ENCODE measurements around the gene SYNC. TPM values are rescaled to one million over a fixed set of nuclear protein-coding genes. Genes with fewer than 3 reads are reported as not detected.

SYNC gene
- total RNA-seq, 4 donors from 2014 or later = 2.9 to 31.7 (median 9.1) TPM

DNA sequence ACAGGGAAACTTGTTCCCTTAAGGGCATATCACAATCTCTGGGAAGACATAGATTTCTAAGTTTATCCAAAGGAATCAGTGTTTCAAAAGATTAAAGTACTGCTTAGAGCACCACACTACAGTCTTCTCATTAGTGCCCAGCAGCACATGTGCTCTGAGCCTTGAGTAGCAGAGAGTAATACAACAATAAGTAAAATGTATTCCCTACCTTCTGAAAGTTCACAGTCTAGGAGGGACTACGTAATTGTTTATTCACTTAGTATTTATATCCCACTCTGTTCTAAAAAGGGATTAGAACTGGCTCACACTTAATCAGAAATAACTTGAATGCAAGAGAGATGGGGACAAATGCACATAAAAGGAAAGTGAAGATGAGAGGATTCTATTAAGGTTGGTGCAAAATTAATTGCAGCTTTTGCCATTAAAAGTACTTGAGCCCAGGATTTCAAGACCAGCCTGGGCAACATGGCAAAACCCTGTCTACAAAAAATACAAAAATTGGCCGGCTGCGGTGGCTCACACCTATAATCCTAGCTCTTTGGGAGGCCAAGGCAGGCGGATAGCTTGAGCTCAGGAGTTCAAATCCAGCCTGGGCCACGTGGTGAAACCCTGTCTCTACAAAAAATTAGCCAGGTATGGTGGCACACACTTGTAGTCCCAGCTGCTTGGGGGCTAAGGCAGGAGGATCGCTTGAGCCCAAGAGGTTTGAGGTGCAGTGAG, 9.0 kb downstream of the SYNC start:
- H3K36me3 ChIP-seq = peaks cover 0 to 6% (median 0%) of the 10 kb centered on the region in 3 donors
- no peaks in the 10 kb centered on the region for H3K9me3 ChIP-seq
- WGBS, 2 donors = 80 to 85% methylated on average over 6 of the region's 6 CpGs
- peak overlapping the region in 3 of 4 donors; percentile 54 to 78 (median 70) for H3K27ac ChIP-seq
- TF ChIP-seq POLR2A (IDR thresholded peaks at IDR 0.05) (no peak), CTCF (IDR thresholded peaks at IDR 0.05) (no peak)
- no peaks in the 10 kb centered on the region for H3K27me3 ChIP-seq
- H3K4me1 ChIP-seq = peaks cover 0 to 36% (median 25%) of the 10 kb centered on the region in 3 donors
- intact Hi-C loops (cut with DNase I) = no loop called here
- H3K4me3 ChIP-seq = no peak overlapping the region
- DNase-seq = no peak

DNA sequence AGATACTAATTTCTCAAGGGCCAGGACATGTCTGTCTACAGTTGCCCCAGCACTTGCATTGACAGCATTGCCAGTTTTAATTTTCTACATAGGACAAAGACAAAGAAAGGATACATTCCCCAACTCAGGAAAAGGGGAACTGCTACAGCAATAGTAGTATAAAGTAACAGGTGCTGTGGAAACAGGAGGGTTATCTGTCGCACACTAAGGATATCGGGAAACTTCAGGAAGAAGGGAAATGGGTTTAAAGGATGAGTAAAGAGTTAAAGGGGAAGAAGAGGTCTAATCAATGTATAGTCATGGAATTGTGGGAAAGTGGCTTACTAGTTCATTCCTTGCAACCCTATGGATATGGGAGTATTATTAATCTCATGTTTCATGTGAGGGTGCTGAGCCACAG, 16.2 kb downstream of the SYNC start:
- no peak for DNase-seq
- peaks cover 0 to 57% (median 10%) of the 10 kb centered on the region in 3 donors for H3K36me3 ChIP-seq
- H3K27ac ChIP-seq = peak overlapping the region in 3 of 4 donors; percentile 75 to 82 (median 80)
- intact Hi-C loops (cut with DNase I) = no loop called here
- no peaks in the 10 kb centered on the region for H3K27me3 ChIP-seq
- no peaks in the 10 kb centered on the region for H3K9me3 ChIP-seq
- 90 to 100% methylated on average over 2 of the region's 2 CpGs for WGBS, 2 donors
- TF ChIP-seq CTCF (IDR thresholded peaks at IDR 0.05) (no peak), POLR2A (IDR thresholded peaks at IDR 0.05) (no peak)
- H3K4me1 ChIP-seq = peaks cover 3 to 46% (median 25%) of the 10 kb centered on the region in 3 donors
- H3K4me3 ChIP-seq = no peak overlapping the region

DNA sequence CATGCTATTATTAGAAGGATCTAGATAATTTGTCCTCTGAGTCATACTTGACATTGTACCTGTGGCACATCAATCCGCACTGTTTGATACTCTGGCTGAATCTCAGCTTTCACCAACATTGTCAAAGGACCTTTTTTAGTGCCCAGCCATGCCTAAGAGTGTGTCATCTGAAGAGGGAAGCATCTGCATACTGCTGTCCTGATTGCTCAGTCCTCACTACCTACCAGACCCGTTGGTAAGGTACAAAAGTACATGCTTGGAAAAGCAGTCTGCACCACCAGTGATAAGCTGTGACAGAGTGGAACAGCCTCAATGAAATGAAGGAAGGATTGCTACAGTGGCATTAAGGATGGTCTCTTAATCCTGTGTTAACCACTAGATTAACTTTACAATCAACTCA, 17.1 kb downstream of the SYNC start:
- intact Hi-C loops (cut with DNase I) = no loop called here
- peaks cover 0 to 60% (median 12%) of the 10 kb centered on the region in 3 donors for H3K36me3 ChIP-seq
- 73 to 93% methylated on average over 2 of the region's 2 CpGs for WGBS, 2 donors
- peak overlapping the region in 3 of 4 donors; percentile 75 to 82 (median 80) for H3K27ac ChIP-seq
- DNase-seq = no peak
- H3K9me3 ChIP-seq = no peaks in the 10 kb centered on the region
- H3K4me1 ChIP-seq = peaks cover 3 to 55% (median 25%) of the 10 kb centered on the region in 3 donors
- H3K27me3 ChIP-seq = no peaks in the 10 kb centered on the region
- TF ChIP-seq CTCF (IDR thresholded peaks at IDR 0.05) (no peak), POLR2A (IDR thresholded peaks at IDR 0.05) (no peak)
- no peak overlapping the region for H3K4me3 ChIP-seq

DNA sequence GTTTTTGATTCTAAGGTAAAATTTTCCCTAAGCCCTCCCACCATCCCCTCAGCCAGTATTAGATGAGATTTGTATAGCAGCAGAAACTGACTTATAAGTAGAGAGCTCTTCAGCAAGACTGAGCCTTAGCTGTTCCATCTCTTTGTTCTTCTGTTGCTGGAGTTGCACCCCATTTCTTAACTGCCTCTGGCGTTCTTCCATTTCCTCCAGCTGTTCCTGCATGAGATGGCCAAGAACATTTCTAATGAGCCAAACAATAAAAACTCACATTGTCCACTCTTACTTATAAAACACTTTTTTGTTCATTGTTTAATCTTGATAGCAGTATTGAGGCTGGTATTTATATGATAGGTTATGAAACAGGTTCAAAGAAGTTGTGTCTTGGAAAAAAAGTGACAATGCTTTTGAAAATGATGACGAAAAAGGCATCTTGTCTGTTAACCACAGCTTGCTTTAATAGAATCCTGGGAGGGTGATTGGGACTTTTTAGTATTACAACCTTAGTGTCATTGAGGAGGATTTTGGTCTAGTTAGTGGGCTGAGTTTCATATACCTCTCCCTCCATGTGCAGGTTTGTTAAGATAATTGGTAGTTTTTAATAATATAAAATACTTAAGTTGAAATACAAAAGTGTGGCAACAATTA, 18.3 kb downstream of the SYNC start:
- Histone ChIP-seq H3K27me3 (no peaks in the 10 kb centered on the region), H3K27ac (peak overlapping the region; percentile 19 to 82 (median 78)), H3K36me3 (peaks cover 0 to 72% (median 12%) of the 10 kb centered on the region in 3 donors), H3K4me3 (no peak overlapping the region), H3K4me1 (peaks cover 3 to 55% (median 25%) of the 10 kb centered on the region in 3 donors), H3K9me3 (no peaks in the 10 kb centered on the region)
- intact Hi-C loops (cut with DNase I) = no loop called here
- no peak for DNase-seq
- 32 to 38% methylated on average over 2 of the region's 2 CpGs for WGBS, 2 donors
- TF ChIP-seq POLR2A (IDR thresholded peaks at IDR 0.05) = no peak
- TF ChIP-seq CTCF (IDR thresholded peaks at IDR 0.05) = no peak

DNA sequence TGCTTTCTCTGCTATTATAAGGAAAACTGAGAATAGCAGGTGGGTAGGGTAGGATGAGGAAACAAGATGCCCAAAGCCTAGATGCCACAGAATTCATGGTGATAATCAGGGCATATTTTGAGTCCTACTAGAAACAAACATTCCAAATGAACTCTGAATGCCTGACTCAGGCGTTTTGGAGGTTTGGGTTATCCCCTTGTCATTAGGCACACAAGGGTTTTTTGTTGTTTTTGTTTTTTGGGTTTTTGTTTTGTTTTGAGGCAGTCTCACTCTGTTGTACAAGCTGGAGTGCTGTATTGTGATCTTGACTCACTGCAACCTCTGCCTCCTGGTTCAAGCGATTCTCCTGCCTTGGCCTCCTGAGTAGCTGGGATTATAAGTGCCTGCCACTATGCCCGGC, 19.2 kb downstream of the SYNC start:
- intact Hi-C loops (cut with DNase I) = no loop called here
- Histone ChIP-seq H3K4me3 (no peak overlapping the region), H3K27ac (peak overlapping the region; percentile 19 to 82 (median 78)), H3K9me3 (no peaks in the 10 kb centered on the region), H3K27me3 (no peaks in the 10 kb centered on the region), H3K36me3 (peaks cover 0 to 81% (median 12%) of the 10 kb centered on the region in 3 donors), H3K4me1 (peaks cover 3 to 55% (median 25%) of the 10 kb centered on the region in 3 donors)
- DNase-seq = no peak
- WGBS, 2 donors = 76 to 78% methylated on average over 2 to 3 of the region's 3 CpGs
- TF ChIP-seq POLR2A (IDR thresholded peaks at IDR 0.05) (no peak), CTCF (IDR thresholded peaks at IDR 0.05) (no peak)
